HepG2 (cell line): ENCODE measurements around the gene B3GALNT1. TPM values are rescaled to one million over a fixed set of nuclear protein-coding genes. Genes with fewer than 3 reads are reported as not detected.

Experiments
- ATAC-seq: fragments of 200-7000 bp; cut with Tn5 transposase; 3 replicates; pipeline ENCODE4 v1.9.1; 2020; ENCODE audit warnings: mild to moderate bottlenecking, moderate library complexity
- BruUV-seq: library from RNA; stranded (reverse); fragments of 400-500 nt; replicated peaks from 2 replicates; lab custom pipeline; 2021; lab: Mats Ljungman, UMichigan
- CTCF ChIA-PET: fragments of 300-600 bp; formaldehyde crosslinking; extraction: SDS; loops from one replicate; lab custom pipeline; 2021; ENCODE audit warnings: low total read pairs, inconsistent platforms, low intra/inter-chr PET ratio; lab: Yijun Ruan, JAX
- POLR2A ChIA-PET: fragments of 350-600 bp; sonication (Branson Sonifier 250); formaldehyde crosslinking; loops from one replicate; lab custom pipeline; 2020; ENCODE audit warnings: antibody characterized with exemption, inconsistent platforms; lab: Yijun Ruan, JAX
- DNase-seq: peaks from one replicate; pipeline ENCODE4 v3.0.0-alpha.2; 2015; ENCODE audit warnings: low spot score
- FAIRE-seq: peaks from 3 replicates; lab custom pipeline; 2011; peaks lifted over from hg19 to GRCh38; lab: Jason Lieb, UNC
- H2AFZ ChIP-seq: one replicate; pipeline ENCODE4 v1.6.1; 2011; ENCODE audit warnings: low read length, inconsistent platforms
- H3K27ac ChIP-seq: fragments of 300-600 bp; 3 replicates; pipeline ENCODE4 v1.8.0; 2011; ENCODE audit warnings: mixed run types, mild to moderate bottlenecking, mixed read lengths, low read length, inconsistent platforms; ENCODE audit not compliant: insufficient read depth; ENCODE audit errors: extremely low read length
- H3K27me3 ChIP-seq, 2 experiments: fragments of 200-600 bp in 1 of 2; 2 replicates in 1 of 2; 3 replicates in 1 of 2; pipeline versions ENCODE4 v1.6.0 to v1.8.0; 2011; ENCODE audit warnings: low read length in 2 of 2, mild to moderate bottlenecking in 2 of 2, moderate library complexity in 2 of 2, inconsistent platforms in 1 of 2; ENCODE audit not compliant: insufficient read depth in 2 of 2, control insufficient read depth in 1 of 2
- H3K36me3 ChIP-seq, 2 experiments: fragments of 200-600 bp in 1 of 2; replicated peaks in 1 of 2; 2 replicates in 1 of 2; 3 replicates in 1 of 2; pipeline versions ENCODE4 v1.5.1 to v1.8.0; 2011; ENCODE audit warnings: low read length in 2 of 2, inconsistent platforms in 1 of 2; ENCODE audit not compliant: insufficient read depth in 2 of 2, control insufficient read depth in 1 of 2
- H3K4me1 ChIP-seq: 2 replicates; pipeline ENCODE4 v1.5.1; 2012; ENCODE audit warnings: low read length, inconsistent platforms; ENCODE audit not compliant: insufficient read depth
- H3K4me2 ChIP-seq: 2 replicates; pipeline ENCODE4 v1.6.0; 2011; ENCODE audit warnings: low read depth, low read length, inconsistent platforms
- H3K4me3 ChIP-seq, 3 experiments: fragments of 200-600 bp in 1 of 3; sonication (generic), shearing (Covaris generic) in 1 of 3; replicated peaks in 1 of 3; 2 replicates each; pipeline ENCODE4 v1.5.1; 2011 to 2016; ENCODE audit warnings: low read length in 3 of 3, inconsistent platforms in 2 of 3, low read depth in 2 of 3, mild to moderate bottlenecking in 2 of 3, control low read depth in 1 of 3, mixed read lengths in 1 of 3; ENCODE audit not compliant: insufficient read depth in 1 of 3
- H3K79me2 ChIP-seq: one replicate; pipeline ENCODE4 v1.6.1; 2011; ENCODE audit warnings: low read length, inconsistent platforms; ENCODE audit not compliant: insufficient read depth
- H3K9ac ChIP-seq: 2 replicates; pipeline ENCODE4 v1.6.0; 2011; ENCODE audit warnings: mild to moderate bottlenecking, low read depth, low read length, inconsistent platforms; ENCODE audit not compliant: insufficient read depth
- H3K9me3 ChIP-seq: 2 replicates; pipeline ENCODE4 v1.5.1; 2012; ENCODE audit warnings: mild to moderate bottlenecking, low read length
- H4K20me1 ChIP-seq: 2 replicates; pipeline ENCODE4 v1.6.0; 2011; ENCODE audit warnings: inconsistent platforms, mild to moderate bottlenecking, low read length, moderate library complexity; ENCODE audit not compliant: insufficient read depth
- KLF12 ChIP-seq: sonication (generic); formaldehyde crosslinking; IDR thresholded peaks from 2 replicates; pipeline ENCODE4 v1.4.0; 2020; ENCODE audit warnings: missing genetic modification reagents, borderline replicate concordance
- MTA3 ChIP-seq: sonication (generic); formaldehyde crosslinking; IDR thresholded peaks from 2 replicates; pipeline ENCODE4 v1.4.0; 2020; ENCODE audit warnings: missing genetic modification reagents
- MTF2 ChIP-seq: sonication (generic); formaldehyde crosslinking; IDR thresholded peaks from 2 replicates; pipeline ENCODE4 v1.5.0; 2020; ENCODE audit warnings: missing genetic modification reagents, borderline replicate concordance
- PLRG1 ChIP-seq: fragments of 450-650 bp; conservative IDR thresholded peaks from 2 replicates; pipeline ENCODE4 v1.6.1; 2016
- TEAD2 ChIP-seq: sonication (generic); formaldehyde crosslinking; IDR thresholded peaks from 2 replicates; pipeline ENCODE4 v1.9.0; 2021; ENCODE audit warnings: missing genetic modification reagents
- YEATS4 ChIP-seq: sonication (generic); formaldehyde crosslinking; IDR thresholded peaks from 2 replicates; pipeline ENCODE4 v1.4.0; 2020; ENCODE audit warnings: missing genetic modification reagents, borderline replicate concordance
- ZNF431 ChIP-seq: sonication (generic); formaldehyde crosslinking; IDR thresholded peaks from 2 replicates; pipeline ENCODE4 v1.9.0; 2022; ENCODE audit warnings: missing genetic modification reagents, low read depth, mild to moderate bottlenecking, borderline replicate concordance
- ZNF468 ChIP-seq: sonication (generic); formaldehyde crosslinking; IDR thresholded peaks from 2 replicates; pipeline ENCODE4 v1.8.0; 2022; ENCODE audit warnings: mild to moderate bottlenecking, moderate library complexity, missing genetic modification reagents
- ZNF605 ChIP-seq: sonication (generic); formaldehyde crosslinking; IDR thresholded peaks from 2 replicates; pipeline ENCODE4 v1.8.0; 2022; ENCODE audit warnings: mild to moderate bottlenecking, missing genetic modification reagents
- ZSCAN12 ChIP-seq: sonication (generic); formaldehyde crosslinking; IDR thresholded peaks from 2 replicates; pipeline ENCODE4 v1.9.0; 2021; ENCODE audit warnings: mild to moderate bottlenecking, missing genetic modification reagents
- WGBS: methylation state at CpG from one replicate; pipeline ENCODE4 v1.1.6; 2017; ENCODE audit warnings: low lambda C conversion rate; 5-methylcytosine and 5-hydroxymethylcytosine counted together
- in situ Hi-C: cut with HindIII; loops from 2 replicates; pipeline ENCODE4 v1.10.0; 2017; ENCODE audit warnings: low pct_unique_long_range_greater_than_20kb; ENCODE audit not compliant: extremely low pct_ligation_motif_present
- intact Hi-C: fragments of 100-400 bp; cut with micrococcal nuclease; formaldehyde crosslinking; loops from one replicate; pipeline ENCODE4 v1.10.0; 2022; ENCODE audit not compliant: unreplicated experiment
- polyA plus RNA-seq, 8 experiments: library from polyadenylated mRNA; depleted of rRNA in 3 of 8; stranded (reverse) in 7 of 8; unstranded in 1 of 8; fragments of >200 nt; fragmentation: Illumina TruSeq in 4 of 8; extraction: Trizol in 4 of 8; gene quantifications; 2 replicates each; pipeline versions ENCODE4 v1.2.1 to v1.2.3, GENCODE V29; 2011 to 2016; ENCODE audit warnings: low read depth in 4 of 8, missing spikeins in 1 of 8, mixed read lengths in 1 of 8; ENCODE audit not compliant: insufficient read depth in 1 of 8
- total RNA-seq, 5 experiments: library from RNA; depleted of rRNA; stranded (reverse); fragments of >200 nt; fragmentation: Illumina TruSeq; extraction: Trizol; gene quantifications; 2 replicates each; pipeline ENCODE4 v1.2.3, GENCODE V29; 2016; ENCODE audit warnings: low read depth in 1 of 5
- TF ChIP-seq, protein P1 (sequence below): sonication (generic); formaldehyde crosslinking; IDR thresholded peaks from 2 replicates; pipeline ENCODE4 v1.4.0; 2020; ENCODE audit warnings: missing genetic modification reagents
- TF ChIP-seq, protein P2 (sequence below): sonication (generic); formaldehyde crosslinking; IDR thresholded peaks from 2 replicates; pipeline ENCODE4 v1.5.1; 2020; ENCODE audit warnings: missing genetic modification reagents, mild to moderate bottlenecking, borderline replicate concordance
- TF ChIP-seq, protein P3 (sequence below): fragments of 450-650 bp; IDR thresholded peaks from 2 replicates; pipeline ENCODE4 v1.6.1; 2016

The B3GALNT1 gene
- total and polyA plus RNA-seq, 2 of the 13 experiments (the other 11 are each of a cell fraction or from before 2014, with no cell fraction given), result not detected

DNA sequence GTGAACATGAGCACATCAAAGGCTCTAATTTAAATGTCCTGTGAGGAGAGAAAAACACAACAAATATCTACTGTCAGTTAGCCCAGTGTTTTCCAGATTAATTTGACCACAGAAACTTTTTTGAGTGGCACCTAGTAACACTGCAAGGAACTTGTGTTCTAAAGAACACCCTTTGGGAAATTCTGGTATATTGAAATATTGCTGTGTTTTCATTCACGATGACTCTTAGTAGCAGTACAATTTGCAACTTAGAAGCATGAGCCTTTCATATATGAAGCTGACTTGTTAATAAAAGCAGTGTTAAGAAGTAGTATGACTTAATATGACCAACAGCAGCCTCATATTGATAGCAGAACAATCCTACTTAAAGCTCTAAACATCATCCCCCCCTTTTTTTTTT, 32.0 kb downstream of the B3GALNT1 start:
- DNase-seq (no peak), FAIRE-seq (no peak), ATAC-seq (no peak)
- Histone ChIP-seq H2AFZ (no peak overlapping the region), H3K9me3 (no peaks in the 10 kb centered on the region), H3K27me3 (no peaks in the 10 kb centered on the region), H3K79me2 (no peaks in the 10 kb centered on the region), H3K4me3 (no peak overlapping the region), H4K20me1 (no peaks in the 10 kb centered on the region), H3K4me2 (no peak overlapping the region), H3K27ac (no peak overlapping the region), H3K4me1 (no peaks in the 10 kb centered on the region), H3K9ac (no peak overlapping the region), H3K36me3 (no peaks in the 10 kb centered on the region)
- BruUV-seq, result no TSS peak
- ChIA-PET CTCF (no interaction called here), POLR2A (no interaction called here)
- WGBS, result 91% methylated on average over 1 of the region's 1 CpG
- intact Hi-C loops (no loop called here), in situ Hi-C loops (no loop called here)
- TF ChIP-seq ZSCAN12 (CRISPR knock-in tag) (no peak), ZNF605 (CRISPR knock-in tag) (no peak), ZNF468 (CRISPR knock-in tag) (no peak), TEAD2 (CRISPR knock-in tag) (no peak)

DNA sequence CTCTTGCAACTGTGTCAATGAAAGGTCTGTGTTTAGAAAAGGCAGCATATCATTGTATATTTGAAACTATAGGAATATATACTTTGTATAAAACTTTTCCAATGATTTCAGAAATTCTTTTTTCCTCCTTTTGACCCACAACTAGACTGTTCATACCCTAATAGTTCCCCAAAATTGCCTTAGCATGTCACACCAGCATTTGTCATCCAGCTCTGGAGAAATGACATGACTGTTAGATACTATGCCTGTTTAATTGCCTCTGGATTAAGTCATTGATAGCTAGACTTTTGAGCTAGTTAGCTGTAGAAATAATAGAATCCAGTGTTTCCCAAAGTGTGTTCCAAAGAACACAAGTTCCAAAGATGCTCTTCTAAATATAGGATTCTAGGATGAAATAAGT, 32.4 kb downstream of the B3GALNT1 start:
- no peak overlapping the region for H3K4me3 ChIP-seq
- DNase-seq, result no peak
- intact Hi-C loops, result no loop called here
- H3K9ac ChIP-seq, result no peak overlapping the region
- no peaks in the 10 kb centered on the region for H3K27me3 ChIP-seq
- BruUV-seq, result no TSS peak
- H3K27ac ChIP-seq, result no peak overlapping the region
- no peak overlapping the region for H2AFZ ChIP-seq
- no peaks in the 10 kb centered on the region for H3K4me1 ChIP-seq
- CTCF ChIA-PET, result no interaction called here
- no peak for FAIRE-seq
- H3K9me3 ChIP-seq, result no peaks in the 10 kb centered on the region
- no peaks in the 10 kb centered on the region for H4K20me1 ChIP-seq
- in situ Hi-C loops, result no loop called here
- no peak overlapping the region for H3K4me2 ChIP-seq
- no peaks in the 10 kb centered on the region for H3K36me3 ChIP-seq
- no peaks in the 10 kb centered on the region for H3K79me2 ChIP-seq
- ATAC-seq, result no peak
- POLR2A ChIA-PET, result no interaction called here
- TF ChIP-seq MTA3 (no peak), KLF12 (CRISPR knock-in tag) (no peak), PLRG1 (no peak), MTF2 (CRISPR knock-in tag) (no peak), YEATS4 (no peak), ZNF431 (CRISPR knock-in tag) (no peak)
- TF ChIP-seq, protein P1, sequence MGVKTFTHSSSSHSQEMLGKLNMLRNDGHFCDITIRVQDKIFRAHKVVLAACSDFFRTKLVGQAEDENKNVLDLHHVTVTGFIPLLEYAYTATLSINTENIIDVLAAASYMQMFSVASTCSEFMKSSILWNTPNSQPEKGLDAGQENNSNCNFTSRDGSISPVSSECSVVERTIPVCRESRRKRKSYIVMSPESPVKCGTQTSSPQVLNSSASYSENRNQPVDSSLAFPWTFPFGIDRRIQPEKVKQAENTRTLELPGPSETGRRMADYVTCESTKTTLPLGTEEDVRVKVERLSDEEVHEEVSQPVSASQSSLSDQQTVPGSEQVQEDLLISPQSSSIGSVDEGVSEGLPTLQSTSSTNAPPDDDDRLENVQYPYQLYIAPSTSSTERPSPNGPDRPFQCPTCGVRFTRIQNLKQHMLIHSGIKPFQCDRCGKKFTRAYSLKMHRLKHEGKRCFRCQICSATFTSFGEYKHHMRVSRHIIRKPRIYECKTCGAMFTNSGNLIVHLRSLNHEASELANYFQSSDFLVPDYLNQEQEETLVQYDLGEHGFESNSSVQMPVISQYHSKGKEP (CRISPR knock-in tag), result no peak
- TF ChIP-seq, protein P2, sequence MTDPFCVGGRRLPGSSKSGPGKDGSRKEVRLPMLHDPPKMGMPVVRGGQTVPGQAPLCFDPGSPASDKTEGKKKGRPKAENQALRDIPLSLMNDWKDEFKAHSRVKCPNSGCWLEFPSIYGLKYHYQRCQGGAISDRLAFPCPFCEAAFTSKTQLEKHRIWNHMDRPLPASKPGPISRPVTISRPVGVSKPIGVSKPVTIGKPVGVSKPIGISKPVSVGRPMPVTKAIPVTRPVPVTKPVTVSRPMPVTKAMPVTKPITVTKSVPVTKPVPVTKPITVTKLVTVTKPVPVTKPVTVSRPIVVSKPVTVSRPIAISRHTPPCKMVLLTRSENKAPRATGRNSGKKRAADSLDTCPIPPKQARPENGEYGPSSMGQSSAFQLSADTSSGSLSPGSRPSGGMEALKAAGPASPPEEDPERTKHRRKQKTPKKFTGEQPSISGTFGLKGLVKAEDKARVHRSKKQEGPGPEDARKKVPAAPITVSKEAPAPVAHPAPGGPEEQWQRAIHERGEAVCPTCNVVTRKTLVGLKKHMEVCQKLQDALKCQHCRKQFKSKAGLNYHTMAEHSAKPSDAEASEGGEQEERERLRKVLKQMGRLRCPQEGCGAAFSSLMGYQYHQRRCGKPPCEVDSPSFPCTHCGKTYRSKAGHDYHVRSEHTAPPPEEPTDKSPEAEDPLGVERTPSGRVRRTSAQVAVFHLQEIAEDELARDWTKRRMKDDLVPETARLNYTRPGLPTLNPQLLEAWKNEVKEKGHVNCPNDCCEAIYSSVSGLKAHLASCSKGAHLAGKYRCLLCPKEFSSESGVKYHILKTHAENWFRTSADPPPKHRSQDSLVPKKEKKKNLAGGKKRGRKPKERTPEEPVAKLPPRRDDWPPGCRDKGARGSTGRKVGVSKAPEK (CRISPR knock-in tag), result no peak
- TF ChIP-seq, protein P3, sequence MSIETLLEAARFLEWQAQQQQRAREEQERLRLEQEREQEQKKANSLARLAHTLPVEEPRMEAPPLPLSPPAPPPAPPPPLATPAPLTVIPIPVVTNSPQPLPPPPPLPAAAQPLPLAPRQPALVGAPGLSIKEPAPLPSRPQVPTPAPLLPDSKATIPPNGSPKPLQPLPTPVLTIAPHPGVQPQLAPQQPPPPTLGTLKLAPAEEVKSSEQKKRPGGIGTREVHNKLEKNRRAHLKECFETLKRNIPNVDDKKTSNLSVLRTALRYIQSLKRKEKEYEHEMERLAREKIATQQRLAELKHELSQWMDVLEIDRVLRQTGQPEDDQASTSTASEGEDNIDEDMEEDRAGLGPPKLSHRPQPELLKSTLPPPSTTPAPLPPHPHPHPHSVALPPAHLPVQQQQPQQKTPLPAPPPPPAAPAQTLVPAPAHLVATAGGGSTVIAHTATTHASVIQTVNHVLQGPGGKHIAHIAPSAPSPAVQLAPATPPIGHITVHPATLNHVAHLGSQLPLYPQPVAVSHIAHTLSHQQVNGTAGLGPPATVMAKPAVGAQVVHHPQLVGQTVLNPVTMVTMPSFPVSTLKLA, result no peak
